Right atrium auricular region (tissue), 2 donors: ENCODE data around the gene DMAC2. TPM values are rescaled to one million over a fixed set of nuclear protein-coding genes. Genes with fewer than 3 reads are reported as not detected.

Experiments used
- DNase-seq: peaks from one replicate; pipeline ENCODE4 v3.0.0-alpha.2; 2019; ENCODE audit warnings: low spot score
- H3K27ac ChIP-seq, 2 donors: fragments of 200-600 bp; sonication (generic); 1 replicate in 1 of 2; 2 replicates in 1 of 2; pipeline ENCODE4 v1.5.1; 2016 to 2019
- H3K27me3 ChIP-seq, 2 donors: fragments of 200-600 bp; sonication (generic); one replicate each; pipeline versions ENCODE4 v1.5.1 to v1.6.0; 2017 to 2019
- H3K36me3 ChIP-seq: fragments of 200-600 bp; sonication (generic); one replicate; pipeline ENCODE4 v1.5.1; 2016
- H3K4me1 ChIP-seq, 2 donors: fragments of 200-600 bp; sonication (generic); one replicate each; pipeline versions ENCODE4 v1.5.1 to v1.6.0; 2017 to 2019
- H3K4me3 ChIP-seq, 2 donors: fragments of 200-600 bp; sonication (generic); 1 replicate in 1 of 2; 2 replicates in 1 of 2; pipeline ENCODE4 v1.5.1; 2017 to 2019; ENCODE audit warnings: mild to moderate bottlenecking in 1 of 2, moderate library complexity in 1 of 2
- H3K9me3 ChIP-seq, 2 donors: fragments of 200-600 bp; sonication (generic); one replicate each; pipeline ENCODE4 v1.5.1; 2019
- total RNA-seq, 2 donors: library from RNA; depleted of rRNA; stranded (reverse); fragments of >200 nt; gene quantifications; one replicate each; pipeline ENCODE4 v1.1.0, GENCODE V29; 2016
- TF ChIP-seq, protein P1 (sequence below), 2 donors: fragments of 200-600 bp; sonication (generic); IDR thresholded peaks; one replicate each; pipeline ENCODE4 v1.5.1; 2019; ENCODE audit warnings: antibody characterized with exemption in 2 of 2

DMAC2 gene
- total RNA-seq, 2 donors from 2014 or later = 63.2 to 88.7 TPM

DNA sequence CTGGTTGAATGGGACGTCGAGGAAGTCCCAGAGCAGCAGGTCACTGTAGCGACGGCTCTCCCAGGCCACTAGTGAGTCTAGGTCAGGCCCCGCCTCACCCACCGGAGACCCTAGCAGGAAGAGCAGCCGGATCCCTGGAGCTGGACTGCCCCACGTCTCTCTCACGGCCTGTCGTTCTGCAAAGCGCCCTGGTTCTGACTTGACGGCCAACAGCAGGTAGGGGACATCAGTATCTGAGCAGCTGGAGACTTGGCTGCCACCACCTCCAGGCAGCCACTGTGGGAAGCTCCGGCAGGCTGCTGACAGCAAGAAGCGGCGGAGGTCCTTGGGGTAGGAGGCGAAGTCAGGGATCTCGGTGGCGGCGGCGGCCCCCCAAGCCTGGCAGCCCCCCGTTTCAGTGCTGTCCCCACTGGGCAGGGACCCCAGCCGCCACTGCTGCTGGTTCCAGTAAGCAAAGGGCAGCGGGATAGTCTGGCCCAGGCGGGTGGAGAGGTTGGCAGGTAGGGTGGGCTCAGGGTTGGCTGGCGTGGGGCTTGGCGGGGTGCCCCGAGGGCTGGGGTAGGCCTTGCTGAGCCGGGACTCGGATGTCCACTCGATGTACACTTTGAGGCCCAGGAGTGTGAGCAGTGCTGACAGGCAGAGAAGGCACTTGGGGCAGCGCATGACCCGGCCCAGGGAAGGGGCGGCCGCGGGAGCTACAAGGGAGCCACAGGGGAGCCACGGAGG is 13.4 kb downstream of the DMAC2 start:
- no peaks in the 10 kb centered on the region for H3K9me3 ChIP-seq
- H3K27ac ChIP-seq = peak overlapping the region; percentile 82 to 93
- H3K4me3 ChIP-seq = peak overlapping the region; percentile 20 to 54
- TF ChIP-seq, protein P1, sequence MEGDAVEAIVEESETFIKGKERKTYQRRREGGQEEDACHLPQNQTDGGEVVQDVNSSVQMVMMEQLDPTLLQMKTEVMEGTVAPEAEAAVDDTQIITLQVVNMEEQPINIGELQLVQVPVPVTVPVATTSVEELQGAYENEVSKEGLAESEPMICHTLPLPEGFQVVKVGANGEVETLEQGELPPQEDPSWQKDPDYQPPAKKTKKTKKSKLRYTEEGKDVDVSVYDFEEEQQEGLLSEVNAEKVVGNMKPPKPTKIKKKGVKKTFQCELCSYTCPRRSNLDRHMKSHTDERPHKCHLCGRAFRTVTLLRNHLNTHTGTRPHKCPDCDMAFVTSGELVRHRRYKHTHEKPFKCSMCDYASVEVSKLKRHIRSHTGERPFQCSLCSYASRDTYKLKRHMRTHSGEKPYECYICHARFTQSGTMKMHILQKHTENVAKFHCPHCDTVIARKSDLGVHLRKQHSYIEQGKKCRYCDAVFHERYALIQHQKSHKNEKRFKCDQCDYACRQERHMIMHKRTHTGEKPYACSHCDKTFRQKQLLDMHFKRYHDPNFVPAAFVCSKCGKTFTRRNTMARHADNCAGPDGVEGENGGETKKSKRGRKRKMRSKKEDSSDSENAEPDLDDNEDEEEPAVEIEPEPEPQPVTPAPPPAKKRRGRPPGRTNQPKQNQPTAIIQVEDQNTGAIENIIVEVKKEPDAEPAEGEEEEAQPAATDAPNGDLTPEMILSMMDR (IDR thresholded peaks at IDR 0.05) = no peak
- no peaks in the 10 kb centered on the region for H3K27me3 ChIP-seq
- H3K36me3 ChIP-seq = peaks cover 36% of the 10 kb centered on the region
- H3K4me1 ChIP-seq = peaks cover 0 to 52% of the 10 kb centered on the region in 2 donors
- no peak for DNase-seq

GRCh38 chr19:41425174-41426115 is 14.3 kb downstream of the DMAC2 start:
- peaks cover 0 to 53% of the 10 kb centered on the region in 2 donors for H3K4me1 ChIP-seq
- H3K36me3 ChIP-seq = peaks cover 38% of the 10 kb centered on the region
- H3K9me3 ChIP-seq = no peaks in the 10 kb centered on the region
- no peaks in the 10 kb centered on the region for H3K27me3 ChIP-seq
- H3K27ac ChIP-seq = no peak overlapping the region
- H3K4me3 ChIP-seq = no peak overlapping the region
- TF ChIP-seq, protein P1 (IDR thresholded peaks at IDR 0.05) = no peak
- DNase-seq = no peak

GRCh38 chr19:41424335-41425173 is 15.2 kb downstream of the DMAC2 start:
- TF ChIP-seq, protein P1 (IDR thresholded peaks at IDR 0.05) = no peak
- no peak overlapping the region for H3K4me3 ChIP-seq
- H3K36me3 ChIP-seq = peaks cover 47% of the 10 kb centered on the region
- no peak overlapping the region for H3K27ac ChIP-seq
- H3K9me3 ChIP-seq = no peaks in the 10 kb centered on the region
- no peak for DNase-seq
- H3K27me3 ChIP-seq = no peaks in the 10 kb centered on the region
- peaks cover 0 to 53% of the 10 kb centered on the region in 2 donors for H3K4me1 ChIP-seq

DNA sequence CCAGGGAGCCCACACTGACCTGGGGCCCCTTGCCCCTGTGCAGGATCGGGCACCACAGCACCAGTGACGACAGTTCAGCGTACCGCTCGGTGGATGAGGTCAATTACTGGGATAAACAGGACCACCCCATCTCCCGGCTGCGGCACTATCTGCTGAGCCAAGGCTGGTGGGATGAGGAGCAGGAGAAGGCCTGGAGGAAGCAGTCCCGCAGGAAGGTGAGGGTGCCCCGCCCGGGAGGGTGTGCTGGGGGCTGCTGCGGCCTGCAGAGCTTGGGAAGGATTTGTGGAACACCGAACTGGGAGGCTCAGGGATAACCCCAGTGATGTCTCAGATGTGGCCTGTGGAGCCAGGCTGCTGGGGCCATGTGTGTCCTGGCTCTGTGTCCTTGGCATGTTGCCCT is 16.8 kb downstream of the DMAC2 start:
- TF ChIP-seq, protein P1 (IDR thresholded peaks at IDR 0.05) = no peak
- no peak overlapping the region for H3K27ac ChIP-seq
- DNase-seq = no peak
- peaks cover 0 to 43% of the 10 kb centered on the region in 2 donors for H3K4me1 ChIP-seq
- no peaks in the 10 kb centered on the region for H3K27me3 ChIP-seq
- H3K36me3 ChIP-seq = peaks cover 60% of the 10 kb centered on the region
- no peak overlapping the region for H3K4me3 ChIP-seq
- no peaks in the 10 kb centered on the region for H3K9me3 ChIP-seq

- Histone ChIP-seq H3K36me3 (peaks cover 63% of the 10 kb centered on the region), H3K9me3 (no peaks in the 10 kb centered on the region), H3K4me3 (no peak overlapping the region), H3K27me3 (no peaks in the 10 kb centered on the region), H3K27ac (no peak overlapping the region), H3K4me1 (peaks cover 0 to 38% of the 10 kb centered on the region in 2 donors)
- DNase-seq = no peak
- TF ChIP-seq, protein P1 (IDR thresholded peaks at IDR 0.05) = no peak
These were observed 17.3 kb downstream of the DMAC2 start for GRCh38 chr19:41422456-41422855.
